Colon (tissue), 2 donors: ENCODE data around the gene CHI3L2.

ENCODE experiments used
- FAIRE-seq: peaks from 2 replicates; lab custom pipeline; 2012; peaks lifted over from hg19 to GRCh38; lab: Jason Lieb, UNC
- donor health status: control.
- donor health status: control.

Gene CHI3L2, protein sequence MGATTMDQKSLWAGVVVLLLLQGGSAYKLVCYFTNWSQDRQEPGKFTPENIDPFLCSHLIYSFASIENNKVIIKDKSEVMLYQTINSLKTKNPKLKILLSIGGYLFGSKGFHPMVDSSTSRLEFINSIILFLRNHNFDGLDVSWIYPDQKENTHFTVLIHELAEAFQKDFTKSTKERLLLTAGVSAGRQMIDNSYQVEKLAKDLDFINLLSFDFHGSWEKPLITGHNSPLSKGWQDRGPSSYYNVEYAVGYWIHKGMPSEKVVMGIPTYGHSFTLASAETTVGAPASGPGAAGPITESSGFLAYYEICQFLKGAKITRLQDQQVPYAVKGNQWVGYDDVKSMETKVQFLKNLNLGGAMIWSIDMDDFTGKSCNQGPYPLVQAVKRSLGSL

DNA sequence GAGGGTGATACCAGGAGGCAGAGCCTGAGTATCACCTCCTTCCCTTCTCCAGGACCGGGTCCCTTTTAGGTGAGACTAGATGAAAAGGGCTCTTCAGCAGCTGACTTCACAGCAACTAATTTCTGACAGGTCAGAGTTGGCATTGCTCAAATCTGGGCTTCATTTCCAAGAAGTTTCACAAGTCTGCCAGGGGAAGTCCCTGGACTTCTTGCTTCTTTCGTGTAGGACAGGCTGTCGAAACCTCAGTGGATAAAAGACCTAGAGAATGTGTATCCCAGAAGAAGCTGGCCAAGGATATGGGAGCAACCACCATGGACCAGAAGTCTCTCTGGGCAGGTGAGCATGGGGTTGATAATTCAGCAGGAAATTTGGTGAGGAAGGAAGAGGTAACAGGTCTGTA is at the start of gene CHI3L2:
Gene CHI3L2, plus strand, starts transcription at position 280 of the 400 bp plus-strand sequence. Its CDS starts 17 bp downstream, at position 297.
- FAIRE-seq, result no peak

DNA sequence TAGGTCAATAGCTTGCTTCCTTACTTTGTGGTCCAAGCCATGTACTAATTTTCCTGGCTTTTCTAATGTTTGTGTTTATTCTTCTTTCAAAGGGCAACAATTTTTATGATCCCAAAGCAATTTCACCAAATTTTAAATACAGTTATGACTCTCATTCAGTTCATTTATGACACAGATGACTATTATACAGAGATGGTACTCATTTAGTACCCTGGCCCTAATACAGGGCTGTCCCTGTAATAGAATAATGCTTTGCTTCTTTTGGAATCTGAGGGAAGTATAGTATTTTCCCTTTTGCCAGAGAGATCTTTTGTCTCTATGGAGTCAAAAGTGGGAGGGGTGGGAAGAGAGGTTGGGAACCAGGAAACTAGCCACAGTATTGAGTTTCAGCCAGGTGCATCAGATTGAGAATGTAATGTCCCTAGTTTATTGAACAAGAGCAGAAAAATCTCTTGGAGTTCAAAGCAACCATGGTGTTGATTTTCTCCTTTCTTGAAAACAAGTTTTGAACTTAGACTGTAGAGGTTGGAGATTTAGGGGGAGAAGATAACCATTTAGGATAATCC is 47.5 kb upstream of the CHI3L2 start:
- no peak for FAIRE-seq

DNA sequence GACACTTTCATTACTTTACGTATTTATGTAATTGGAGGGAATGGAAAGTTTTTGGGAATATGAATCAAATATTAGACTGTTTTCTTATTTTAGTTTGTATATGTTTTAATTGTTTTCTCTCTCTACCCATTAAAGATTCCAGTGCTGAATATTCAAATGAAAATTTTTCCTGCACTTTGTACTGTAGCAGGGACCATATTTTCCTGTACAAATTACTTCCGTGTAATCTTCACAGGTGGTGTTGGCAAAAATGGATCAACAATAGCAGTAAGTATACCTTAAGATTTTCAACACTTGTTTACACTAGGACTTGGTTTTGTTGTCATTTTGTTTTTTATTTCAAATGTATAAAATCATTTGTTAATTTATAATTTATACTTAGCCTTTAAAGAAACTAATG is 45.5 kb upstream of the CHI3L2 start:
- no peak for FAIRE-seq

DNA sequence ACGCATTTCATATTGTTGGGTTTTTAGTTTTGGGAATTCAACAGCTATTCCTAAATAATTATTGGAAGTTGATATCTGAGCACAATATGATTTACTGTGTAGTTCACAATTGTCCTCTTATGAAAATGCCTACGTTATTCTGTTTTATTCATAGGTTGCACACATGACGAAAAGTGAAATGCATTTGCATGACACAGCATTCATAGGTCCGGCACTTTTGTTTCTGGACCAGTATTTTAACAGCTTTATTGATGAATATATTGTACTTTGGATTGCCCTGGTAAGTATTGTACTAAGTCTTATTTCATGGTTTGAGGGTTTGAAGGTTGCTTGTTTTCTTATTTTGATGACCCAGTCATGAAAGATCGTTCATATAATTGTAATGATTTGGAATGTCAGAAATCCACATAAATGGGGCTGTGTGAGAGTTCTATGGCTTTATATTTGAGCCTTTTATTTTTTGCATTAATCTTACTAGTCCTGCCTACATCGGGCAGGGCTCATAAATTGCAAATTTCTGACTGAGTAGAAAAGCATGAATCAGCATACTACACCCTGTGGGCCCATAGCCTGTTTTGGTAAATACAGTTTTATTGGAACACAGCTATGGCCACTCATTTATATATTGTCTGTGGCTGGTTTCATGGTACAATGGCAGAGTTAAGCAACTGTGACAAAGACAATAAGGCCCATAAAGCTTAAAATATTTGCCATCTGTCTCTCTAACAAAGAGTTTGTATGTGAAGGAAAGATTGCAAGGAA is 44.0 kb upstream of the CHI3L2 start:
- no peak for FAIRE-seq

DNA sequence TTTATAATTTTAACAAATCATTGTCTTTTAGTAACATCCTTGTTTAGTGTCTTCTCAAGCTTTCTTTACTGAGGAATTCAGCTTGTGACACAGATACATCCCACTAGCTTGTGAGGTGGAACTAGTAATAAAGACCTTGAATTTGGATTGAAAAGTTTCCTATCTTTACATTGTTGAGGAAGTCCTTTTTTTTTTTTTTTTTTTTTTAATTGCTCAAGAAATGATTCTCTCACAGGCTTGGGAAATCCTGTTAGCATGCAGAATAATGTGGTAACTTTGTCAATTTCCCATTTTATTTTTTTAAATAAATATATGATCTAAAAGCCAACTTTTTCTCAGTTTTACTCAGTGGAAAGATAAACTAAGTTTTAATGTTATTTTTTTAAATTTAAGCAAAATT is 42.9 kb upstream of the CHI3L2 start:
- FAIRE-seq, result no peak

DNA sequence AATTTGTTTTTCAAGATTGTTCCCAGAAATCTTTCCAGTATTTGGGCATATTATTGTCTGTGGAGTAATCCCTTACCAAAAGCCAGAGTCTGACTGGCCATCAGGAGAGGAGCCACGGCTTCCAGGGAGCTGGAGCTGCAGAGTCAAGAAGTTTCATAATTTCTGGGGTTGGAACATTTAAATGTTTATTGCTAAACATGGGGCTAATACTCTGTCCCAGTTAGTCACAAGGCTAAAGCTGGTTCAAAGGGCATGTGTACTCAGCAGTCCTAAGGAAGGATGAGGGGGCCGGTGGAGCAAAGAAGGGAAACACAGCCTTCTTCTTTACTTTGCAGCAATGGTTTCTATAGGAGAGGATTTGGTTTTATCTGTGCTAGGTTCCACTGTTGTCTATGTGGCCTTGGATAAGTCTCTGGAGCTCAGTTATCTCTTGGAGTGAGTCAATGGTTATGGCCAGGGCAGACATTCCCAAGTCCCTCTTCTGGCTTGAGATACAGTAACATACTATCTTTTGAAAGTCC is 36.5 kb upstream of the CHI3L2 start:
- FAIRE-seq, result no peak

DNA sequence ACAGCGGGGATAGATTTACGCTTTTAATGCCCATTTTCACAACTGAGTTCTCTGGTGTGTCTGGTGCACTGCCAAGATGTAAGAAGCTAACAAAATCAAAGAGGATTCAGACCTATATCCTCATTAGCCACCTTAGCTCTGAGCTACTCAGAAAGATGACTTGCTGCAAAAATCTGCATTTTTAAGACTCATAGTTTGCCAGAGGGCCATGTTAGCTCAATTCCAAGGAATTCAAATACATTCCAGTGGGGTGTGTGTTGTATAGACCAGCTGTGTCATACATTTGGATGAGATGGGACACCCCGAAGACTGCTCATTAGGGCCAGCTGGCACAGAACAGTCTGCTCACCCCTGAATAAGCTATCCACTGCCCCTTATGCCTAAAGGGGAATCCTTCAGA is 36.0 kb upstream of the CHI3L2 start:
- FAIRE-seq, result no peak

DNA sequence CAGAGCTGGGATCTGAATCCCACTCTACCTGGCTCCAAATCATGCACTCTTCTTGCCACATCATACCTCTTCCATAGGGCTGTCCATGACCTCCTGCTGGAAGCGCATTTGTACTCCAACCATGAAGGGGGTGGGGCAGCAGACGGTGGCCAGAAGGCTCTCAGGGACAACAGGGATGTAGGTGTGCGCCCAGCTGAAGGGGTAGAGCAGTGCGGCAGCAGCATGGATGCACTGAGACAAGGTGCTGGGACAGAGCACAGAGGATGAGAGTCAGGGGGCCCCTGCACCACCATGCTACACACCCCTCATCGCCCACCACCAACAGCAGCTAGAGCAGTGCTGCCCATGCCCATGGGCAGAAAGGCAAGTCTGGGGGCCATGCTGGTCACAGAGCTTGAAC is 35.4 kb upstream of the CHI3L2 start:
- no peak for FAIRE-seq

DNA sequence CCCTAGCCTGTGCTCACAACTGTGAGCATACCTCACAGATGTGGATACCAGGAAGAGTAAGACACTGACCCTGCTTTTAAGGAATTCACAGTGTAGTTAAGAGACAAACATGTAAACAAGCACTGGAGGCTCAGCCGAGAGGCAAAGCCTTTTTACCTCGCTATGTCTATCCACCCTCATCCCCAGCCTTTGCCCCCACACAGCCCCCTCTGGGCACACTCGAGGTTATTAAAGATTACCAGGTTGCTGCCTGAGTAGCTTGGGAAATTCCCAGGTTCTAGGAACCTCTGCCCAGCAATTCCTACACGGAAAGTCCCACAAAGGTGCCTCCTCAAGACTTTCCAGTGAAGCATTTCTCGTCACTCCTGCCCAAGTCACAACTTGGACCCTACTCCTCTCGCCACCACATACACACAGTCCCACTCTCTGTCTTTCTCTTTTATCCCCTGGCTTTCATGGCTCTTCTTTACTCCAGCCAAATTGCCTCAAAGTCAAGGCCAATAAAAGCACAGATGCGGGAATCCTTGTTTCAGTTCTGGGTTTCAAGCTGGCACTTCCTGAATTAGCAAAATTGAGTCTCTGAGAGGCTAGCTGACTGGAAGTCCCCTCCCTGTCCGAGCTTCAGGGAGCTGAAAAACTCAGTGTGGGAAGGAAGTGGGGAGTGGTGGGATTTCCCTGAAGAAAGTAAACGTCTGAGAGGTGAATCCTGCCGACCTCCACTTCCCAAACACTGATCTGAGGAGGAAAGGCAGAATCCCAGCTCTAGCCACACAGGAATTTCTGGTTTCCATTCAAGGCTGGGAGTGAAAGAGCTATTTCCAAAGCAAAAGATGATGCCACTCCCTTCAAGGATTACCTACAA is 34.6 kb upstream of the CHI3L2 start:
- no peak for FAIRE-seq

DNA sequence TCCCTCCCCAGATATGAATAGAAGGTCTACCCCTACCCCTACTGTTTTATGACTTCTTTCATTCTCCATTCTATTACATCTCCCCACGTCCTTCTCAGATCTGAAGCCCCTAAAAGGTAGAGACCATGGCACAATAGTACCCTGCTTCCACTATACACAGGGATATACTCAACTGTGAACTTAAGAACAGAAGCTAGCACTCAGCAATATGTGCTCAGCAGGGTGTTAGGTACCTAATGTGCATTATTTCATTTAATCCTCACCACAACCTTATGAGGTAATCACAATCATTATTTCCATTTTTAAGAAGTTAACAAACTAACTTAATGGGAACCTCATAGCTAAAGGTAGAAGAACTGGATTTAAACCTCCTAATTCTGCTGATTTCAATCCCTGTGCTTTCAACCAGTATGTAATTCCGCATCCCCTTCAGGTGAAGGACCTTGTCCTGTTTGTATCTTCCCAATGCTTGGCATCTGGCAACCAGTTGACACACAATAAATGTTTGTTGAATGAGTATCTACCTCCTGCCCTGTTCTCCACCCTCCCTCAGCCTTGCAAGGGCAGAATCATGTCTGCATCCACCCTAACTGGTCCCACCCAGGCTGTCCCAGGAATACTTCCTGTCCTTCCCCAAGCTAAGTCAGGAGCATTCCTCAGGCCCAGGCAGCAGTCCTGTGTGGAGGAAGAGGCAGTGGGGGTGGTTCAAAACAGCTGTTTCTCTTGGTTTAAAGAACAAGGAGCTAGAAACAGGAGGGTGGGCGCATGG is 33.6 kb upstream of the CHI3L2 start:
- no peak for FAIRE-seq

DNA sequence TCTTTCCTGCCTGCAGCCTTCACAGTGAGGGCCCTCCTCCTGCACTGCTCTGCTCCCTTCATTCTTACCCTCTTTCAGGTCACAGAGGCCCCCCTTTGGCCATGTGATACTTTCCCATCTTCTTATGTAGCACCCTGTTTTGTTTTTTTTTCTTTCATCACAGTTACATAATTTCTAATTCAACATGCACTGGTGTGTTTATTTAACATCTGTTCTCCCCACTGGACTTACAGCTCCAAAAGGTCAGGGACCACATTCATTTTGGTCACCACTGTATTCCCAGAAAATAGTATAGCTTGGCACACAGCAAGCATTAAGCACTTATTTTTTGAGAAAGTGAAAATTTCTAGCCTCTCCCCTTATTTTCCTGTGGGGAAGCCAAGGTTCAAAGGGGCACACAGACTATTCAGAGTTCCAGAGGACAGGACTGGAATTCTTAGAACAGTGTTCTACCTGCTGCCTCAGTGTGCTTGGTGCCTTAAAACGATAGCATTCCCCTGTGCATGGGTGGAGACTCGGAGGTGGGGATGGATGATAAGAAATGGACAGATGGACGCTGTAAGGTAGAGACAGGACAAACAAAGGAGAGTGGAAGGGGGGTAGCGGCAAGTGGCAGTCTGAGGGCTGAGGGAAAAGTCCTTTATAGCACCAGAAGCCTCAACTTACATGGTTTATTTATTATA is 32.4 kb upstream of the CHI3L2 start:
- FAIRE-seq, result no peak

DNA sequence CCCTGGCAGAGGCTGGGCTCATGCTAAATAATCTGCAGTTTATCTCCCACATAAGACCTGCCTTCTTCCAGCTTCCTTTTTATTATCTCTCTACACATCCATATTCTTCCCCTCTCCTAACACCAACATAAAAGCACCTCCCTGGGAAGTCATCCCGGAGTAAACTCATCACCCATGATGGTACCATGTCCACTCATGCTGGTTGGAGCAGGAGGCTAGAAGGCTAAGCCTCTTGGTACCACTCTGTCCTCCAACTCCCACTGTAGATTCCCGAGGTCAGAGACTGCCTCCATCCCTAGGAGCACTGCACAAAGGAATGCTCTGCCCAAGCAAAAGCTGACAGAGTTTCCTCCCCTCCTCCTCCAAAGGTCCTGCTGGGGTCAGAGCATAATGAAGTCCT is 31.3 kb upstream of the CHI3L2 start:
- no peak for FAIRE-seq

DNA sequence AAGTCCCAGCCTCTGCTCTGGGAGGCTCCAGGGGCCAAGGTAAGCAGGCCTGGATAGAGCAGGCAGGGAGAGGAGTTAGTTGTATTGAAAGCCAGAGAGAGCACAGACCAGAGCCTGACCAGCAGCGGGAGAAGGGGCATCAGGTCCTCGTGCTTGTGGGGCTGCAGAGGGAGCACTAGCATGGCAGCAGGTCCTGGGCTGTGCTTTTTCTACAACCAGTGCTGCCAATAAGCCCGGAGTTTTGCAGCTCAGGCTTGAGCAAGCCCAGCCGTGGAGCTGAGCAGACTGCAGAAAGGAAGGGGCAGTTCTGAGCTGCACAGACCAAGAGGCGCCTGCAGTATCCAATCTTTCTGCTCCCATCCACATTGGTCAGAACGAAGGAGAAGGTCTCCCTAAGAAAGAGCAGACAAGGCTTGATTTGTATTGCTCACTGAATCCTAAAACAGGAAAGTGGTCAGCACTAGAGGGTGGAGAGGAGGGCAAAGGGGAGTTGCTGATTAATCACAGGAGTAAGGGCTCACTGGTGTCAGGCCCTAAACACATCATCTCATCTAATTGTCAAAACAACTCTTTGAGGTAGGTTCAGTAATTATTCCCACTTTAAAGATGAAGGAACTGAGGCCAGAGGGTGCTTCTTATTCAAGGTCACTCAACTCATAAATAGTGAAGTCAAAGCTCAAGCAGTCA is 29.8 kb upstream of the CHI3L2 start:
- FAIRE-seq, result no peak

DNA sequence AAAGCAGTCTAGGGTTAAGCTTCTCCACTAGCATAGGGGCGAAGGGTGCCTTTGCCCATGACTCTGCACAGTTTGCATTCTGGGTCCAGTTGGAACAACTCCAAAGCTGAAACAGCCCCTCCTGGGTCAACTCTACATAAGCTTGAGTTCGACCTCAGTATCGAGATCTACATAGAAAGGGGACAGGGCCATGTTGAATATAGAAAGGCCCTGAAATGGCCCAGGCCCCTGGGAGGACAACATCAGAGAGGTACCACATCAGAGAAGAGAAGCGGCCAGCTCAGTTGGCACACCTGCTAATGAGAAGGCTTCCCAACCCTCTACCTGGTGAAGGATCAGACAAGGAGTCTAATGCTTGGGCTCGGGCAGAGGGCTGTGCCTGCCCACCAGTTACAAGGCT is 28.7 kb upstream of the CHI3L2 start:
- FAIRE-seq, result no peak

DNA sequence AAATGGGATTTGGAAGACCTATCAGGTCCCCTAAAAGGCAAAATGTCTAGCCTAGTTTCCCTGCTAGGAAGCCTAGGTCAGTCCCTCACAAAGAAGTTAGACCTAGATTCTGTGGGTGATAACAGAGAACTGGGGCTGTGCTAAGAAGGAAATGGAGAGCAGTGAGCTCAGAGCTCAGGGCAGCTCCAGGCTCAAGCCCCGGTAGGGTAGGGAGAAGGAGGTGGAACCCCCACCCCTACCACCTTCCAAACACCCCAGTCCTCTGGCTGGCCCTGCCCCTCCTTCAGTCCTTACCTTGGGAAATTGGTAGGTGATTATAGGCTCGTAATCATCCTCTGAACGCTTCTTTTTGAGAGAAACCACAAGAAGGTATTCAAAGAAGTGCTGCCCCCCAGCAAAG is 28.2 kb upstream of the CHI3L2 start:
- FAIRE-seq, result no peak

DNA sequence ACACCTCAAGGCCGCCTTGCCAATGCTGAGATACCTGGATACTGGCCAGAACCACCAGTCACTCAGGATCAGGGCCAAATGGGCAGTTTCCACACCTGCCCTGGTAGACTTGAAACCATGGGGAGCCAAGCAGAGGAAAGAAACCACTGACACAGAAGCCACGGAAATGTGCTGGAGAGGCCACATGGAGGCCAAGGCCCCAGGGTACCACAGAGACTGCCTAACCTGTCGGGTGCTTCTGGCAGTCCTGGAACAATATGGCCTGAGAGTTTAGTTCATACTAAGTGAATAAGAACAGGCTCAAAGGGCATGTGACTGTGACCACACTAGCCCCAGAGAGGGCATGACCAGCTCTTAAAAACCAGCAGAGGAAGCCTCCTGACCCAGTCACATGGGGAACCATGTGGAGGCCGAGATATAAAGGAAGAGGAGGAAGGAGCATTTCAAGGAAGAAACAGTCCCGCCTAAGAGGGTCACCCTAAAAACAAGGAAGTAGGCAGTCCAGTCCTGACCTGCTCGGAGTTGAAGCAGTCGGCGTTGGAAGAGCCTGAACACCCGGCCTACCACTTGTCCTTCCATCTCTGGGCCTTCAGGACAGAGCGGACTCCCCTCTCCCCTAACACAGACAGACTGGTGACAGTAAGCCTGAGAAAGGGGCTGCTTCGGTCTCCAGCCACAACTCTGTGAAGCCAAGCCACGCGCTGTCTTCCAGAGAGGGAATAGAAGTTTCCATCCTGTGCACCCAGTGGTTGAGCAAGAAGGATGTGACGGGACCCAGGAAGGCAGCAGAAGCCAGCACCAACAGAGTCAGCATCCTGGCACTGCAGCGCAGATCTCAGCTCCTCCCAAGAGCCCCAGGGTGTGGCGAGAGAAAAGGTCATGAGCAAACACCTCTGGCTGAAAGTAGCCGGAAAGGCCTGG is 27.4 kb upstream of the CHI3L2 start, which contains the start of gene DENND2D:
Gene DENND2D, minus strand, starts transcription at position 766 of the 921 bp plus-strand sequence. Its CDS starts 187 bp downstream, at position 579.
- no peak for FAIRE-seq

DNA sequence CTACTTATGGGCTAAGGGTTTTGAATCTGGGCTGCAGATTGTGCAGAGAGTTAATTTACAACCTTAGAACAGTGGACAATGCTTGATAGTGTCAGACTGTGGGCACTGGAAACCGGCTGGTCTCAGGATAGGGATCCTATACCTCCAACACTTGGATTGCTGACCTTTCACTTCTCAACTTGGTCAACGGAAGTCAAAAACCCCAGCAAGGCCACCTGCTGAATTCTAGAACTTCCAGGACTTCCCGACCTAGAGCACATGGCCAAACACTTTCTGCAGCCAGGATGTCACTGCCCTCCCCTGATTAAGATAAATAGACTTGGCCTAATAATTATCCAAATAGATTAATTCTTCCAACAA is 26.7 kb upstream of the CHI3L2 start:
- FAIRE-seq, result no peak

DNA sequence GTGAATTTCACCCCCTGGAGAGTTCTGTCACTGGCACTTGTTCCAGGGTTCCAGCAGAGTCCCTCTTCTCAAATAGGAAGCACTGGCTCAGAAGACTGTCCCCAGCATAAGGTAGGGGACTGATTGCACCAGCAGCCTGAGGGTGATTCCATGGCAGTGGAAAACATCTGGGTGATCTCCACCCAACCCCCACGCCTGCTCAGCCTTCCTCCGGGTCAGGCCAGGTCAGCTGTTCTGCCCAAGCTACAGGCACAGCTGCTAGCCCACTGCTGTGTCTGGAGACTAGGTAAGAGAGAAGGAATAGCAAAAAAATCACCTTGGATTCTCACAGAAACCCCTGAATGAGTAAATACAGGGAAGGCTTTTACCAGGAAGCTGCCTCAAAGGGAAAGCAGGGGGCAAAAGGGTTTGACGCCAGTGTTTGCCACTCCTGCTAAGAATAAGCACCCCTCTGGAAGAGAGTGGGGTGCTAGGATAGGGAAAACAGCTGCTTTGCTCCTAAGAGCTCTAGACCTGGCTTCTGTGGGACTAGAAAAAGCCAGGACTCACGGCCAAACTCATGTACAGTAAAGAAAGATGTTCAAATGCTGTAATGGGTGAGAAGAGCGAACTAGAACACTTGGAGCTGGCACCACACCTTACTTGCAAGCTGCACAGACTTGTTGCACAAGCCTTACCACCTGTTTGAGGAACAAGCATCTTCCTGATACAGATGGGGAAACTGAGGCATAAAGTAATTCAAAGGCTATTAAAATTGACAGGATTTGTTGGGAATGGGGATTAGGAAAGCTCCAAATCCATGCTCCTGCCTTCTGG is 26.0 kb upstream of the CHI3L2 start:
- FAIRE-seq, result no peak
